Liver (tissue), 3 donors: ENCODE measurements around the gene C21orf58.

Source experiments
- CTCF ChIP-seq: fragments of 150-350 bp; IDR thresholded peaks from 2 replicates; pipeline ENCODE4 v1.5.1; 2017; ENCODE audit warnings: improper control_type of control experiment, low read depth, low read length; ENCODE audit not compliant: missing input control
- RXRA ChIP-seq, 2 donors: IDR thresholded peaks; 2 replicates each; pipeline ENCODE4 v1.6.1; 2017 to 2018; ENCODE audit warnings: antibody characterized with exemption in 2 of 2, mild to moderate bottlenecking in 1 of 2
- TF ChIP-seq, protein P1 (sequence below): IDR thresholded peaks from 2 replicates; pipeline ENCODE4 v1.6.1; 2016; ENCODE audit warnings: antibody characterized with exemption
- donor health status: healthy.
- donor health status: healthy.

GRCh38 chr21:46329796-46330195 is 6.1 kb upstream of the C21orf58 start:
- TF ChIP-seq CTCF (no peak), RXRA (IDR thresholded peaks at IDR 0.05) (no peak)
- TF ChIP-seq, protein P1, sequence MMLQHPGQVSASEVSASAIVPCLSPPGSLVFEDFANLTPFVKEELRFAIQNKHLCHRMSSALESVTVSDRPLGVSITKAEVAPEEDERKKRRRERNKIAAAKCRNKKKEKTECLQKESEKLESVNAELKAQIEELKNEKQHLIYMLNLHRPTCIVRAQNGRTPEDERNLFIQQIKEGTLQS, result no peak
